Measurements from ENCODE around the gene MYRFL. TPM values are rescaled to one million over a fixed set of nuclear protein-coding genes. Genes with fewer than 3 reads are reported as not detected.
"Not testable (repeated sequence)": the region's sequence is repeated elsewhere in the genome, so short reads cannot be mapped to it uniquely, and the experiment has no call there.

The MYRFL gene
- total RNA-seq: 0.07 TPM in 1 of 2 replicates, not detected in the other

- no peak for TF ChIP-seq CTCF (conservative IDR thresholded peaks at IDR 0.05; ENCODE audit: low read depth, low read length)
- DNase-seq (ENCODE audit: low read depth): no peak
Observed at GRCh38 chr12:69824966-69825560, at the start of gene MYRFL. TSS of gene MYRFL (plus strand) at chr12:69825227. CDS start at chr12:69825518, 291 bp downstream.

GRCh38 chr12:69779928-69780327 lies 45.1 kb upstream of the MYRFL start:
- no peak overlapping the region for H3K4me3 ChIP-seq (ENCODE audit: low read depth, low read length)
- peak; percentile 64 for TF ChIP-seq CTCF (conservative IDR thresholded peaks at IDR 0.05; ENCODE audit: low read depth, low read length)
- DNase-seq (ENCODE audit: low read depth): no peak

More at GRCh38 chr12:69824966-69825560, at the start of gene MYRFL:
- no peak within 1 kb of the TSS for H3K4me3 ChIP-seq (ENCODE audit: low read depth, low read length)

- TF ChIP-seq CTCF (conservative IDR thresholded peaks at IDR 0.05; ENCODE audit: low read depth, low read length): no peak
- no peak for DNase-seq (ENCODE audit: low read depth)
- H3K4me3 ChIP-seq (ENCODE audit: low read depth, low read length): no peak overlapping the region
Observed at GRCh38 chr12:69783365-69783764, 41.7 kb upstream of the MYRFL start.

GRCh38 chr12:69789351-69789750 lies 35.7 kb upstream of the MYRFL start:
- no peak overlapping the region for H3K4me3 ChIP-seq (ENCODE audit: low read depth, low read length)
- no peak for TF ChIP-seq CTCF (conservative IDR thresholded peaks at IDR 0.05; ENCODE audit: low read depth, low read length)
- DNase-seq (ENCODE audit: low read depth): no peak

GRCh38 chr12:69792533-69792932 lies 32.5 kb upstream of the MYRFL start:
- no peak for DNase-seq (ENCODE audit: low read depth)
- H3K4me3 ChIP-seq (ENCODE audit: low read depth, low read length): no peak overlapping the region
- TF ChIP-seq CTCF (conservative IDR thresholded peaks at IDR 0.05; ENCODE audit: low read depth, low read length): no peak

- not testable (repeated sequence) for H3K4me3 ChIP-seq (ENCODE audit: low read depth, low read length); DNase-seq (ENCODE audit: low read depth)
Observed at GRCh38 chr12:69807101-69807897, 17.7 kb upstream of the MYRFL start.

GRCh38 chr12:69810870-69811498 lies 14.0 kb upstream of the MYRFL start:
- TF ChIP-seq CTCF (conservative IDR thresholded peaks at IDR 0.05; ENCODE audit: low read depth, low read length): no peak
- DNase-seq (ENCODE audit: low read depth): no peak
- no peak overlapping the region for H3K4me3 ChIP-seq (ENCODE audit: low read depth, low read length)
